Medulla oblongata (tissue), 1 donor: ENCODE data around the gene NOC3L.

Experiments
- DNase-seq: peaks from one replicate; pipeline ENCODE4 v3.0.0-alpha.2; 2015; ENCODE audit errors: extremely low spot score

NOC3L gene

DNA sequence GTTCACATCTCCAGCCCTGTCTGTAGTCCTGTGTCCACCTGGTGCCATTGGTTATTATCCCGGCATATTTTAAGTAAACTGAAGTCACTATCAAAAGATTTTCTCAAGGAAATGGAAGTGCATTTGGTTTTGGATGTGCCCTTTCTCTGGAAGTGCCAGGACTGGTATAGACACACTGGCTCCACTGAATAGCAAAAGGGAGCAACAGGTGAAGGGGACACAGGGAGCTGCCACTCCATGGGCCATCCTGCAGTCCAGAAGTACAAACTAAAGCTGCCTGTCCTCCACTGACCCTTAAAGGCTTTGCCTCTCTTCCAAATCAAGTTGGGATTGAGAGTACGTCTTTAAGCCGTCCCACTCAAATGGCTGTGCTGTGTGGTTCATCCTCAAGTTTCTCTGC lies 62.7 kb downstream of the NOC3L start:
- no peak for DNase-seq

DNA sequence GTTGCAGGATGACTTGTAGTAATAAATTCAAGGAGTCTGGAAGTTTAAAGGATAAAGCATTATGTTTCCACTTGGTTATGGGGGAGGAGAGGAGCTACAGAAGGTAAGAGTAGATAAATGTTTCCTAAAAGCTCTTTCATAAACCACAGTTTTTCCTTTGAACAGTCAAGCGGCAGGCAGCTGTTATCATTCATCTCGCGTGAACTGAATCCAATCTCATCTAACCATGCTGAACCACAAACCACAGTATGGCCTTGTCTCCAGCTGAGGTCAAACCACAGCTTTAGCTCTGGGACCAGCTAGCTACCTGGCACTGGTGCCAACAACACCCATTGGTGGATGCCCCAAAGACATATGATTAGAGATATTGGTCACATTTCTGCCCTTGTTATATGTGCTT lies 63.3 kb downstream of the NOC3L start:
- DNase-seq: no peak

DNA sequence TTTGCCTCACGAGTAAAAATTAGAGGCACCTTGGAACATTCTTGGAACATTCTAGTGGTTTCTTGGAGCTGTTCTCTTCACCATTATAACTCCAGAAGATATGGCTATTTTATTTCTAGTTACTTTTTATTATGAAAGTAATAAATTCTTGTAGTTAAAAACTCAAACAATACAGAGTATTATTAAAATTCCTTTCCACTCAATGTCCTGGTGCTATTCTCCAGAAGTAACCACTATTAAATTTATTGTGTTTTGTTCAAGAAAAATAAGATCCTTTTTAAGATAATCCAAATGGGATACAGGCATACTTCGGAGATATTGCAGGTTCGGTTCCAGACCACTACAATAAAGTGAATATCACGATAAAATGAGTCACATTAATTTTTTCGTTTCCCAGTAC lies 68.6 kb downstream of the NOC3L start:
- no peak for DNase-seq

DNA sequence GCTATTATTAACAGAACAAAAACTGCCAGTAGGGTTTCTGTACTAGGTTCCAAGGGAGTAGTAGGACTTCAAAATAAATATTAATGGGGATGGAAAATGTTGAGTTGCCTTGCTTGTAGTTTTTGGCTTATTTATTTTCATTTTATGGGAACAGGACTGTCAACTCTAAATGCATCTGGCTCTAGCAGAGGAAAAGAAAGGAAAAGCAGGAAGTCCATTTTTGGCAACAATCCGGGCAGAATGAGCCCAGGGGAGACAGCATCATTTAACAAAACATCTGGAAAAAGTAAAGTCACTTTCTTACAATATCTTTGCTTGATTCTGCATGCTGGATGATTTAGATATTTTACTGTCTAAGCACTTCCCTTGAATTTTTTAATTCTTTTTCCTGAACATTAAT lies 69.4 kb downstream of the NOC3L start:
- DNase-seq: no peak

DNA sequence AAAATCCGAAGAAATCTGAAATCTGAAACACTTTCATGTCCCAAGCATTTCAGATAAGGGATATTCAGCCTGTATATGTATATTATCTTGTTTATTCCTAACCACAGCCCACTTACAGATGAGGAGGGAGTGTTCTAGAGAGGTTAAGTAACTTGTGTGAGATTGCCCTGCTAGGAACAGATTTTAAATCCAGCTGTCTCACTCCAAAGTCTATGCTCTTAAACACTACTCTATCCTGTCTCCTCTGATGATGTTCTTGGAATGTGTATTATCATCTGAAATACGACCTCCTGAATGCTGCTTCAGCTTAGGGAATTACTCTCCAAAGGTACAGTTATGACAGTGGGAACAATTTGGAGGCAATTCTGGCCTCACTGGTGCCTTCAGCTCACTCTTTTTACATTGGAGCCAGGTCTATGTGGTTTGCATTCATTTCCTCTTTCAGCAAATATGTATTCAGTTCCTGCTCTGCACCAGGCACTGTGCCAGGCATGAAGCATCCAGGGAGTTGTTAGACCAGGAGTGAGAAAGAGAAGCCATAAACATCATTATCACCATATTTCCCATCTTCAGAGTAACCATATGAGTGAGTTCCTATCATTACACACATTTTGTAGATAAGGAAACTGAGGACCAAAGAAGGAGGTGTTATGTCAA lies 70.2 kb downstream of the NOC3L start:
- DNase-seq: peak; percentile 15

DNA sequence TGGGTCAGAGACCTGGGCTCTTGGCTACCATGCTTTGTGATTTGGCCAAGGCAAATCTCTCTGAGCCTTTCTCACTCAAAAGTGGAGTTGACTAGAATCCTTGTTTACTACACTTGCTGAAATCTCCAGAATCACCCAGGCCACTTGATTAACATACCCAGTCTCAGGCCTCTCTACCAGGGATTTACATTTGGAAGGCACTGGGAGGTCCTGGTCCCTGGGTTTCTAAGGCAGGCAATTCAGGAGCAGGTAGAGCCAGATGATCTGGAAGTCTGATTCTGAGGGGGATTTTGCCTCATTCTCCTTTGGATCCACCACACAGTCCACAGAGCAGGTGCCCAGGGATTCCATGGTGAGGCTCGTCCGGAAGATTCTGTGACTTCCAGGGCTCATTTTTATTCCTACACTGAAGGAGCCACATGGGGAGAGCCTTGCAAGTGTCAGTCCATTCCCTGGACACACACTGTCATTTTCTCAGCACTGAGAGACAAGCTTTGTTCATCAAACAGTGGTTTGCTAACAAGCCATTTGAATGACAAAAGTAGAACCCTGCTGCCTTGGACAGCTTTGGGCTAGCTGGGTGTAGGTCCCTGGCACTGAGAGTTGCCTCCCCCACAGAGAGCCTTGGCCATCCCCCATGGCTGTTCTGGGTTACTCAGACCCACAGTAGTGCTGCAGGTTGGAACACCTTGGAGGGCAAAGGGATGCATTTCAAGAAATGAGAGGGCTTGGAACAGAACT lies 74.2 kb downstream of the NOC3L start:
- peak; percentile 12 for DNase-seq

DNA sequence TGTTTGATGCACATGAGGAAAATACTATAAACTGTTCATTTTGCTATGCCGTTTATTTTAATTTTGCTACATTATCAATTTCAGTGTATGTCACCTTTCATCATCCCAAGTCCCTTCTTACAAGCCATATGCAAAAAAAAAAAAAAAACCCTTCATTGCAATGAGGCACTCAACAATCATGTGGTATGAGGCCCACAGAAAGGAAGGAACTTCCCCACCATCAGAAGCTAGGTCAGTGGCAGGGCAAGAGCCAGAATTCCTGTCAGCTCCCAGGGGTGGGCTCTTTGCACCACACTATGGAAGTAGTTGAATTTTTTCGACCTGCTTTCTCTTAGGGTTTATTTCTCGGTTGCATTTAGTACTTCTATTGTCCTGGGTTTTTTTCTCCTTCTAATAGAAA lies 75.4 kb downstream of the NOC3L start:
- no peak for DNase-seq

DNA sequence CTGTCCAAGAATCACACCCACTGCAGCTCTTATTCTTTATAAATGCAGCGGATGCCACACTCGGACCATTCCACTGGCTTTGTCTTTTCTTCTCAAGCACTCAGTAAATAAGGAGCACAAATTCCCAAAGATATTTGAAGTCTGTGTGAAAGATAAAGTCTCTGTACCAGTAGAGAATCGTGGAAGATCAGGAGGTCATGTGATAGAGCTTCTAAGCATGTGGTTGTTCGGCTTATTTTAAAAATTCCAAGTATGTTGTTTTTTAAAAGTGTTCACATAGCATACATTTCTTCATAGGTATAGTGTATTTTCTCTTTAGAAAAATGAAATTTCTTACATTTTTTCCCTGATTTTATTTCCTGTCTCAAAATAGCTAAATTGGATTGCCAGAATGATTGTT lies 75.8 kb downstream of the NOC3L start:
- no peak for DNase-seq

DNA sequence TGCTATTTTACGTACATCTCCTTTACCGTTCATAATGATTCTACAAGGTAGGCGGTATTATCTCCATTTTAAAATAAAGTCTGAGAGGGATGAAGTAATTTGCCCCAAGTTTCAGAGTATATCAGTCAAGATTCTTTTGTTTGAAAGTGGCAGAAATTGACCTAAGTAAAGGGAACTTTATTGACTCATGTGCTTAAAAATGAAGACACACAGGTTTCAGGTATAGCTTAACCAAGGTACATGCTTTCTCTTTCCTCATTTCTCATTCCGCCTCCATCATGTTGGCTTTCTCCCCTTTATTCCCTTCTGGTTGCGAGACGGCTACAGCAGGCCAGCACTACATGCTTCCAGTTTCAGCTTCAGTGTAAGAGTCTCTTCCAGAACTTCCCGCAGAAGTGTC lies 77.5 kb downstream of the NOC3L start:
- no peak for DNase-seq
